ENCODE data around the gene PHC3. TPM values are rescaled to one million over a fixed set of nuclear protein-coding genes. Genes with fewer than 3 reads are reported as not detected.
"Not testable (repeated sequence)": the region's sequence is repeated elsewhere in the genome, so short reads cannot be mapped to it uniquely, and the experiment has no call there.

PHC3 gene
- polyA plus RNA-seq, 3 donors, result 3.7 to 9.4 (median 8.9) TPM

GRCh38 chr3:170149016-170149415 lies 32.5 kb downstream of the PHC3 start:
- no peak overlapping the region for H3K27ac ChIP-seq (ENCODE audit: low read depth, low read length)
- WGBS, 3 donors, result 60 to 76% (median 64%) methylated on average over 5 of the region's 5 CpGs

- WGBS, 3 donors, result 85 to 92% (median 87%) methylated on average over 4 of the region's 4 CpGs
- no peak overlapping the region for H3K27ac ChIP-seq (ENCODE audit: low read depth, low read length)
These were observed 36.3 kb downstream of the PHC3 start for GRCh38 chr3:170145278-170145677.

GRCh38 chr3:170144437-170144843 lies 37.1 kb downstream of the PHC3 start:
- WGBS, 3 donors, result 86 to 88% (median 86%) methylated on average over 3 of the region's 3 CpGs
- no peak overlapping the region for H3K27ac ChIP-seq (ENCODE audit: low read depth, low read length)

DNA sequence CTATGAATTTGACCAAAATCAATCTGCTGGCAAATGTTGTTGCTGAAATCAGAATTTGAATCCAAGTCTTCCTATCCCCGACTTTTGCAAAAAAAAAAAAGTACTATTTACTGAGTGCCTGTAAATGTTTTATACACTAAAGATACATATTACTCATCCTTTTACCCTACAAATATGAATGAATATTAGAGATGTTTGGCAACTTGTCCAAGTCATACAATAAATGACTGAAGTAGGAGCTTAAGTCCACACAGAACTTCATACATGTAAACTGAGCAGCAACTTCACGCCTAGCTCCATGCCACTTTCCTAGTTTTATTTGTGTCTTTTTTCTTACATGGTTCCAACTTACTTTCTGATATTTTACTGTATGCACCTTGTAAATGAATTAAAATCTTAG lies 39.2 kb downstream of the PHC3 start:
- WGBS, 3 donors, result 95 to 98% (median 97%) methylated on average over 2 of the region's 2 CpGs
- no peak overlapping the region for H3K27ac ChIP-seq (ENCODE audit: low read depth, low read length)

DNA sequence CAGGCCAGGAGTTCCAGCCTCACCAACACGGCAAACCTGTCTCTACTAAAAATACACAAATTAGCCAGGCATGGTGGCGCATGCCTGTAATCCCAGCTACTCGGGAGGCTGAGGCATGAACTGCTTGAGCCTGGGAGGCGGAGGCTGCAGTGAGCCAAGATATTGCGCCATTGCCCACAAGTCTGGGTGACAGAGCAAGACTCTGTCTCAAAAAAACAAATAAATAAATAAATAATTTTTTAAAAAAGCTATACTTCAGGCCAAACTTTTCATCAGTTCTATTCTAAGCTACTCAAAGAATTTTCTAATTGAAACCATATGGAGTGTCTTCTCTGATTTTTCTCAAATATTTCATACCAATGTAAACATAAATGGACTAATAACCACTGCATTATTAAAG lies 43.5 kb downstream of the PHC3 start:
- H3K27ac ChIP-seq (ENCODE audit: low read depth, low read length), result no peak overlapping the region
- WGBS, 3 donors, result 80 to 97% (median 83%) methylated on average over 5 of the region's 5 CpGs

- 80 to 93% (median 83%) methylated on average over 2 of the region's 2 CpGs for WGBS, 3 donors
These were observed 49.2 kb downstream of the PHC3 start for GRCh38 chr3:170132335-170132734.

GRCh38 chr3:170130532-170130931 lies 51.0 kb downstream of the PHC3 start:
- H3K27ac ChIP-seq (ENCODE audit: low read depth, low read length), result no peak overlapping the region

More at GRCh38 chr3:170132335-170132734, 49.2 kb downstream of the PHC3 start:
- no peak overlapping the region for H3K27ac ChIP-seq (ENCODE audit: low read depth, low read length)

DNA sequence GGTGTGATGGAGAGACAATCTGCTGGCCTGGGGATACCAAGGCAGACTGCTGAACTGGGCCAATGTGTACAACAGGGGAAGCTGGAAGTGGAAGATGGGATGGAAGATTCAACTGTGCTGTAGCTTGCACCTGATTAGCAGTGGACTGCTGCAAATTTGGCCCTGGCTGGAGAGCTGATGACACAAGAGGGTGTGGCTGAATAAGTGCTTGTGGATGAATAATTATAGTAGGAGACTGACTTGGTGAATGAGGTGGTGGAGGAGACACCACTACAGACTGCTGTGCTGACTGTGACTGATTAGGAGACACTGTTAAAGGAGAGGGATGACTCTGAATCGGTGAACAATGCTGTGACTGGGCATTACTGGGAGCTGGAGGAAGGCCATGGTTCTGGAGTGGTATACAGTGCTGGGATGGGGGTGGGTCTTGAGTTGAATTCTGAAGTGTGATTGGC lies 52.5 kb downstream of the PHC3 start:
- WGBS, 3 donors, result 86 to 96% (median 95%) methylated on average over 1 of the region's 1 CpG
- H3K27ac ChIP-seq (ENCODE audit: low read depth, low read length), result no peak overlapping the region

GRCh38 chr3:170128259-170128976 lies 53.1 kb downstream of the PHC3 start:
- WGBS, 3 donors, result 73 to 79% (median 78%) methylated on average over 4 of the region's 4 CpGs
- H3K27ac ChIP-seq (ENCODE audit: low read depth, low read length), result no peak overlapping the region

DNA sequence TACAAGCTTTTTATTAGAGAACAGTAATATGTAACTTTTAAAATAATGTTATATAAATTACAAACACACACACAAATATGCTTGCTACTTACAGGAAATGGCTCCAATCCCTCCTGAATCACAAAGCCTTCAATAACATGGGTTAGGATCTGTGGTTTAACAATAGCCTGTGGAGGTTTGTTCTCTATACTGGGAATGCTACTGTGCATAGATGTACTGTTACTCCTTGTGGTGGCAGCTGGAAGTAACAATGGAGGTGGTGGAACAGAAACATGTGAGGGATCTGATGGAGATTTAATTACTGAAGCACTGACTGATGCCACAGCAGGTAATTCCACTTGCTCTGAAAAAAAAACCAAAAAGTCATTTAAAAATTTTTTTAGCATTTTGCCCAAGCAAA lies 64.4 kb downstream of the PHC3 start:
- no peak overlapping the region for H3K27ac ChIP-seq (ENCODE audit: low read depth, low read length)

- H3K27ac ChIP-seq (ENCODE audit: low read depth, low read length), result not testable (repeated sequence)
- 86 to 97% (median 97%) methylated on average over 8 of the region's 8 CpGs for WGBS, 3 donors
These were observed 67.4 kb downstream of the PHC3 start for GRCh38 chr3:170114165-170114564.

DNA sequence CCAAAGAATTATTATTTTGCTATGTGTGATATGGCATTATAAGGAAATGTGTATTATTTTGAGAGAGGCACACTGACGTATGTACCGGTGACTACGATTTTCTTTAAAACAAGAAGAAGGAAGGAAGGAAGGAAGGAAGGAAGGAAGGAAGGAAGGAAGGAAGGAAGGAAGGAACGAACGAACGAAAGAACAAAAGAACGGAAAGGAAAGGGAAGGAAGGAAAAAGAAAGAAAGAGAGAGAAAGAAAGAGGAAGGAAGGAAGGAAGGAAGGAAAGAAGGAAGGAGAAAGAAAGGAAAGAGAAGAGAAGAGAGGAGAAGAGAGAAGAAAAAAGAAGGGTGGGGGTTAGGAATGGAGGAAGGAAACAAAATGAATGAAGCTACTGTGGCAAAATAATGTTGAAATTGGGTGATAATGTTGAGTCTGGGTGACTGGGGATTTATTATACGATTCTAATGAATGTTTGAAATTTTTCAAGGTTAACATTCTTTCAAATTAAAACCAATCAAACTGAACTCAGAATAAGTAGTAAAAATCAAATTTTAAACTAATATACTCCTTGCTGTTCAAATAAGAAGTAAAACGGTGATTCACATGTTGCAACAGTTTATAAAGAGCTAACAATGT lies 70.3 kb downstream of the PHC3 start:
- 62 to 86% (median 71%) methylated on average over 9 of the region's 9 CpGs for WGBS, 3 donors
- no peak overlapping the region for H3K27ac ChIP-seq (ENCODE audit: low read depth, low read length)

GRCh38 chr3:170109579-170110293 lies 71.8 kb downstream of the PHC3 start:
- no peak overlapping the region for H3K27ac ChIP-seq (ENCODE audit: low read depth, low read length)

GRCh38 chr3:170108955-170109354 lies 72.6 kb downstream of the PHC3 start:
- no peak overlapping the region for H3K27ac ChIP-seq (ENCODE audit: low read depth, low read length)
- WGBS, 3 donors, result 84 to 94% (median 87%) methylated on average over 3 of the region's 3 CpGs

More at GRCh38 chr3:170109579-170110293, 71.8 kb downstream of the PHC3 start:
- WGBS, 3 donors, result 75 to 92% (median 80%) methylated on average over 2 of the region's 2 CpGs

GRCh38 chr3:170107941-170108340 lies 73.6 kb downstream of the PHC3 start:
- no peak overlapping the region for H3K27ac ChIP-seq (ENCODE audit: low read depth, low read length)
- WGBS, 3 donors, result 92 to 97% (median 96%) methylated on average over 1 of the region's 1 CpG

DNA sequence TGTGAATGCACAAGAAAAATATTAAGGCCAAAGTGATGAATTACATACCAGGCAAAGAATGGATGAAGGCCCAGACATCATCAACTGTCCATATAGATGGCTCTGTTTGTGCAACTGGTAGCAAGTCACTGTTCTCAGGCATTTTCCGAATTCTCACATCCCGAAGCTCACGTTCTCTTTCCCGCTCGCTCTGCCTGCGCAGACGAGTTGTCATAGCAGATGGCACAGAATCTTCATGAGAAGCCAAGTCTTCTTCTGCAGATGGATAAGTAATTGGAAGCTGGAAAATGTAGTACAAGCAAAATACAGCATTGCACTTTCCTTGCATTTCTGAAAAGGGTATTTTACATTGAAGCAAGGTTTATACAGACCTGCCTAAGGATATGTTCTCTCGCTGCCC lies 79.1 kb downstream of the PHC3 start:
- WGBS, 3 donors, result 95 to 97% (median 96%) methylated on average over 8 of the region's 8 CpGs
- no peak overlapping the region for H3K27ac ChIP-seq (ENCODE audit: low read depth, low read length)

DNA sequence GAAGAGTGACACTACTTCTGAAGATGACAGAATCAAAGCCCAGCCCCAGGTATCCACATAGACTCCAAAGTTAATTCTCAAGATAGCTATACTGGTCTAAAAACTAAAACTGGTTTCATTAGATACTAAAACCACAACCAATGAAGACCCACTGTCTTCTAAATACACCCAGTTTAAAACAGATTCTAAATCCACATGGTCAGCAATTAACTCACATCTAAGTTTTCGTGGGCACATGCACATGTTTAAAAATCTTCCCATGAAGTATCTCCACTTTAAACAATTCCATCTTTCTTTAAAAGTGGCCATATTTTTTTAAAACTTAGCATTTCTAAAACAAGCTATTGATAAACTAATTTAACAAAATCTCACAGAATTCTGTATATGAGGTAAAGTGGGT lies 80.6 kb downstream of the PHC3 start:
- 93 to 100% (median 97%) methylated on average over 1 of the region's 1 CpG for WGBS, 3 donors
- H3K27ac ChIP-seq (ENCODE audit: low read depth, low read length), result no peak overlapping the region

DNA sequence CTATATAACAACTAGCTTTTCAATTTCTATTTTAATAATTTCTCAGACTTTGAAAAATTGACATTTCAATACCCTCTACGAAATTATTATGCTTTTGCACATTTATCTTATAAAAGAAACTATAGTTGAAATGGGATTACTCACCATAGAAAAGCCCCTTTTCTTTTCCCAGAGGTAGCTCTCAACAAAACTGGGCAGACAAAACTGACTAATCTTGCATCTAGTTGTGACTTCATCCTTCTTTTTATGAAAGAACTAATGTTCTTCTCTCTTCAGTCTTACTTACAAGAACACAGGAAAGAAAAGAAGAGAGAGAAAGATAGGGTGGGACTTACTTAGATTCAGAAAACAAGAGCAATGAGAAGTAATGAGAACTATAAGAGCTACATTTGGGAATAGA lies 82.8 kb downstream of the PHC3 start:
- no peak overlapping the region for H3K27ac ChIP-seq (ENCODE audit: low read depth, low read length)
- WGBS, 3 donors, result 79 to 87% (median 86%) methylated on average over 1 of the region's 1 CpG

DNA sequence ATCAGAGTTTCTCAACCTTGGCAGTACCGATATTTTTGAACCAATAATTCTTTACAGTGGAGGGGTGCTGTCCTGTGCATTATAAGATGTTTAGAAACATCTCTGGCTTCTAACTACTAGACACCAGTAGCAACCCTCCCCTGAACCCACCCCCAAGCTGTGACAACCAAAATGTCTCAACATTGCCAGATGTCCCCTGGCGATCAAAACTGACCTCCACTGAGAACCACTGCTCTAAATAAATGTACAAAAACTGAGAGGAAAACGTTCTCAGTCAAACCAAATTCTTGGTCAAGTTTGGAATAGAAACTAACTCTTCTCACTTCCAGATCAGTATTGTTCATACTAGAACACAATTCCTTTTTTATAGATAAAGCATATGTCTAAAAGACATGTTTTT lies 85.2 kb downstream of the PHC3 start:
- 78 to 93% (median 92%) methylated on average over 3 of the region's 3 CpGs for WGBS, 3 donors
- H3K27ac ChIP-seq (ENCODE audit: low read depth, low read length), result no peak overlapping the region

All from adipose tissue (tissue), 3 donors.